Endothelial cell of umbilical vein (primary cell): ENCODE results near the gene PDLIM1. TPM values are rescaled to one million over a fixed set of nuclear protein-coding genes. Genes with fewer than 3 reads are reported as not detected.

ENCODE experiments used
- BruUV-seq: library from RNA; stranded (reverse); fragments of 400-500 nt; replicated peaks from 2 replicates; lab custom pipeline; 2021; lab: Mats Ljungman, UMichigan
- CTCF ChIA-PET: fragments of 300-600, 350-600 bp; sonication (Branson Sonifier 250); formaldehyde crosslinking; loops from one replicate; lab custom pipeline; 2021; ENCODE audit warnings: antibody characterized with exemption, inconsistent platforms; lab: Charles Lee
- POLR2A ChIA-PET: fragments of 300-600, 350-600 bp; sonication (Branson Sonifier 250); formaldehyde crosslinking; loops from one replicate; lab custom pipeline; 2021; ENCODE audit warnings: antibody characterized with exemption, inconsistent platforms; lab: Charles Lee
- DNase-seq: peaks from one replicate; pipeline ENCODE4 v3.0.0-alpha.2; 2011; ENCODE audit warnings: low read depth, low spot score
- FAIRE-seq: peaks from 2 replicates; lab custom pipeline; 2011; peaks lifted over from hg19 to GRCh38; lab: Jason Lieb, UNC
- H2AFZ ChIP-seq: 2 replicates; pipeline ENCODE4 v1.6.0; 2012; ENCODE audit warnings: low read depth, low read length, control low read depth, inconsistent platforms
- H3K27ac ChIP-seq: 2 replicates; pipeline ENCODE4 v1.5.1; 2011; ENCODE audit warnings: low read depth, mild to moderate bottlenecking, control low read depth, low read length, moderate library complexity; ENCODE audit not compliant: insufficient read depth
- H3K27me3 ChIP-seq, 2 experiments: 2 replicates each; pipeline versions ENCODE4 v1.6.0 to v1.6.1; 2011; ENCODE audit warnings: low read length in 2 of 2, mixed read lengths in 1 of 2; ENCODE audit not compliant: control insufficient read depth in 2 of 2, insufficient read depth in 2 of 2
- H3K36me3 ChIP-seq, 2 experiments: 2 replicates in 1 of 2; 3 replicates in 1 of 2; pipeline ENCODE4 v1.5.1; 2011; ENCODE audit warnings: low read length in 2 of 2, mild to moderate bottlenecking in 1 of 2, moderate library complexity in 1 of 2; ENCODE audit not compliant: control insufficient read depth in 2 of 2, insufficient read depth in 2 of 2; ENCODE audit errors: extremely low read depth in 1 of 2
- H3K4me1 ChIP-seq: 3 replicates; pipeline ENCODE4 v1.5.1; 2011; ENCODE audit warnings: mild to moderate bottlenecking, low read length; ENCODE audit not compliant: control insufficient read depth, insufficient read depth; ENCODE audit errors: extremely low read depth
- H3K4me2 ChIP-seq: 2 replicates; pipeline ENCODE4 v1.6.1; 2011; ENCODE audit warnings: low read length, control low read depth, mixed read lengths; ENCODE audit not compliant: insufficient read depth
- H3K4me3 ChIP-seq, 3 experiments: fragments of 200-600 bp in 1 of 3; sonication (generic), shearing (Covaris generic) in 1 of 3; replicated peaks in 1 of 3; 2 replicates each; pipeline ENCODE4 v1.5.1; 2011 to 2016; ENCODE audit warnings: control low read depth in 3 of 3, low read length in 3 of 3, mild to moderate bottlenecking in 2 of 3, inconsistent platforms in 1 of 3, low read depth in 1 of 3, moderate library complexity in 1 of 3; ENCODE audit not compliant: insufficient read depth in 1 of 3
- H3K79me2 ChIP-seq: 2 replicates; pipeline ENCODE4 v1.6.0; 2012; ENCODE audit warnings: low read length, inconsistent platforms; ENCODE audit not compliant: control insufficient read depth, insufficient read depth
- H3K9ac ChIP-seq: replicated peaks from 2 replicates; pipeline ENCODE3; 2011; ENCODE audit warnings: low read length, control low read depth; ENCODE audit not compliant: insufficient read depth; ENCODE audit errors: extremely low read depth
- H3K9me1 ChIP-seq: replicated peaks from 3 replicates; pipeline ENCODE4 v1.6.0; 2011; ENCODE audit warnings: mild to moderate bottlenecking, low read length; ENCODE audit not compliant: control insufficient read depth, insufficient read depth; ENCODE audit errors: extremely low read depth
- H3K9me3 ChIP-seq: replicated peaks from 2 replicates; pipeline ENCODE4 v1.5.1; 2012; ENCODE audit warnings: low read length, inconsistent platforms; ENCODE audit not compliant: control insufficient read depth, insufficient read depth
- H4K20me1 ChIP-seq: replicated peaks from 2 replicates; pipeline ENCODE3; 2011; ENCODE audit warnings: mild to moderate bottlenecking, low read length; ENCODE audit not compliant: control insufficient read depth, insufficient read depth; ENCODE audit errors: extremely low read depth
- CTCF ChIP-seq, 2 donors: IDR thresholded peaks; 1 replicate in 1 of 2; 2 replicates in 1 of 2; pipeline ENCODE4 v1.5.1; 2011; ENCODE audit warnings: low read length in 2 of 2, mild to moderate bottlenecking in 2 of 2, moderate library complexity in 2 of 2, control low read depth in 1 of 2, inconsistent platforms in 1 of 2, low read depth in 1 of 2; ENCODE audit not compliant: insufficient read depth in 1 of 2; ENCODE audit errors: extremely low read depth in 1 of 2
- GATA2 ChIP-seq: IDR thresholded peaks from 2 replicates; pipeline ENCODE4 v1.7.0; 2011; ENCODE audit warnings: low read depth, mild to moderate bottlenecking, moderate library complexity, mixed read lengths, low read length; ENCODE audit not compliant: insufficient read length, insufficient read depth
- JUN ChIP-seq: IDR thresholded peaks from 2 replicates; pipeline ENCODE4 v1.6.1; 2011; ENCODE audit warnings: borderline replicate concordance, low read depth; ENCODE audit not compliant: insufficient read length, insufficient read depth
- MAX ChIP-seq: IDR thresholded peaks from 2 replicates; pipeline ENCODE4 v1.6.1; 2011; ENCODE audit not compliant: insufficient read depth, insufficient read length
- MYC ChIP-seq: IDR thresholded peaks from one replicate; pipeline ENCODE4 v1.6.1; 2011; ENCODE audit warnings: mild to moderate bottlenecking, low read depth, low read length
- POLR2A ChIP-seq: IDR thresholded peaks from 2 replicates; pipeline ENCODE4 v1.6.1; 2012; ENCODE audit warnings: low read depth, mild to moderate bottlenecking, control low read depth, low read length
- POLR2AphosphoS5 ChIP-seq: IDR thresholded peaks from 2 replicates; pipeline ENCODE4 v1.6.1; 2012; ENCODE audit warnings: low read depth, mild to moderate bottlenecking, control low read depth, low read length, moderate library complexity; ENCODE audit not compliant: insufficient read depth
- dilution Hi-C: fragments of 300-500 bp; cut with MboI; formaldehyde crosslinking; loops from one replicate; pipeline ENCODE4 v1.15.0; 2019; ENCODE audit warnings: low sequenced_read_pairs; ENCODE audit not compliant: extremely low pct_ligation_motif_present
- intact Hi-C: fragments of 100-400 bp; cut with micrococcal nuclease; formaldehyde crosslinking; loops from one replicate; pipeline ENCODE4 v1.10.0; 2022
- polyA plus RNA-seq, 4 experiments: library from polyadenylated mRNA; depleted of rRNA in 3 of 4; stranded (reverse) in 3 of 4; unstranded in 1 of 4; fragments of >200 nt; gene quantifications; 2 replicates each; pipeline versions ENCODE4 v1.2.1 to v1.2.3, GENCODE V29; 2011 to 2012; ENCODE audit warnings: missing spikeins in 1 of 4
- total RNA-seq: library from RNA; stranded (reverse); gene quantifications from 2 replicates; pipeline ENCODE4 v1.2.3, GENCODE V29; 2021

The PDLIM1 gene
- total and polyA plus RNA-seq, 2 donors (not counting 3 experiments of a cell fraction or from before 2014, with no cell fraction given): 91.1 to 122 TPM

- intact Hi-C loops (no loop called here), dilution Hi-C loops (no loop called here)
- ChIA-PET CTCF (interaction anchor here (1.1 to 1.2 kb wide), 2 partner anchors 55 kb away, joined by 3 to 6 read pairs; no protein-coding TSS in a partner anchor), POLR2A (no interaction called here)
- no peak overlapping the region for H3K9ac ChIP-seq
- H3K9me3 ChIP-seq: no peaks in the 10 kb centered on the region
- TF ChIP-seq POLR2AphosphoS5: no peak
- no peak for TF ChIP-seq JUN
- no peak for TF ChIP-seq CTCF (IDR thresholded peaks at IDR 0.05; ENCODE audit: extremely low read depth in 1 of 2, insufficient read depth in 1 of 2, low read depth in 1 of 2, low read length in 2 of 2)
- TF ChIP-seq GATA2: no peak
- no peak for TF ChIP-seq POLR2A
- TF ChIP-seq MYC: no peak
- TF ChIP-seq MAX: no peak
- FAIRE-seq: no peak
- no peaks in the 10 kb centered on the region for H3K4me1 ChIP-seq
- peaks cover 0 to 8% of the 10 kb centered on the region in 2 experiments for H3K27me3 ChIP-seq
- DNase-seq: no peak
- no peak overlapping the region for H2AFZ ChIP-seq
- H4K20me1 ChIP-seq: no peaks in the 10 kb centered on the region
- no peak overlapping the region for H3K4me2 ChIP-seq
- no peaks in the 10 kb centered on the region for H3K9me1 ChIP-seq
- H3K79me2 ChIP-seq: no peaks in the 10 kb centered on the region
- no peak overlapping the region for H3K4me3 ChIP-seq
- no TSS peak for BruUV-seq
- H3K36me3 ChIP-seq: no peaks in the 10 kb centered on the region
- H3K27ac ChIP-seq: no peak overlapping the region
These were observed 102.2 kb downstream of the PDLIM1 start for GRCh38 chr10:95188593-95188992.
